Fibroblast of skin of right quadriceps (primary cell): ENCODE data around the gene JMJD8.
A peak's percentile ranks its signal among the peaks of the same experiment; 100 is the strongest.

Experiments used
- DNase-seq: peaks from one replicate; pipeline ENCODE4 v3.0.0-alpha.2; 2013

Gene JMJD8

DNA sequence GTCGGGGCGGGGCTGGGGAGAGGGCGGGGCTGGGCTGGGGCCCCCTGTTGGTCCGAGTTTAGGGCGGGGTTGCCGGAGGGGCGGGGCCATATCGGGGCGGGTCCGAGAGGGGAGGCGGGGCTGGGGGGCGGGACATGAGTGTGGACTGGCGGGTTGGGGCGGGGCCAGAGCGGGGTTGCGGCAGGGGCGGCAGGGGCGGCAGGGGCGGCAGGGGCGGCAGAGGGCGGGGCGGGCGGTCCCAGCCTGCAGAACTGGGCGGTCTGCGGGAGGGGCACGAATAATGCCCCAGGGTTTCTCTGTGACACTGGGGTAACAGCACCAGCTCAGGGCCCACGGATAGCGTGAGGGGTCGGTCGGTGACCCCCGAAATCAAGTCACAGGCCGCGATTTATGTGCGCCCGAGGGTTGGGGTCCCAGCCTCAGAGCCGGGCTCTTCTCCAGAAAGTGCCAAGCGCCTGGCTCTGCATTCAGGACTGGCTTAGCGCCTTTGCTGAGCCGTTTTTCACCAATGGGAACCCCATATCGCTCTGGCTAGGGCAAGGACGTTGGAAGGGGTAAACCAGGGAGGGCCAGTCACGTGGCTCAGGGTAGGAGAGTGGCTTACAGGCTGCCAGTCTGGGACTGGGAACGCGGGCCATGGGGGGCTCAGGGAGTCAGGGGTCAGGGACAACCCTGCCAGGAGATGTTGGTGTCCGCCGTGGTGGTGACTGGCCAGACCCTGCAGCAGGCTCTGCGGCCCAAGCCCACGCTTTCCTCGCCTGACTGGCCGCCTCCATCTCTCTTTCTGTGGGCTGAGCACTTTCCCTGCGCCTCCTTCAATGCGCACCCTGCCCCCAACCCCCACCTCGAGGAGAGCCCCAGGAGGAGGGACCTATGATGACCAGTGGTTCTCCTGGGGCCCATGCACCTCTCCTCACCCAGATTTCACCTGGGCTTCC, 46.8 kb downstream of the JMJD8 start:
- DNase-seq: peak; percentile 89

DNA sequence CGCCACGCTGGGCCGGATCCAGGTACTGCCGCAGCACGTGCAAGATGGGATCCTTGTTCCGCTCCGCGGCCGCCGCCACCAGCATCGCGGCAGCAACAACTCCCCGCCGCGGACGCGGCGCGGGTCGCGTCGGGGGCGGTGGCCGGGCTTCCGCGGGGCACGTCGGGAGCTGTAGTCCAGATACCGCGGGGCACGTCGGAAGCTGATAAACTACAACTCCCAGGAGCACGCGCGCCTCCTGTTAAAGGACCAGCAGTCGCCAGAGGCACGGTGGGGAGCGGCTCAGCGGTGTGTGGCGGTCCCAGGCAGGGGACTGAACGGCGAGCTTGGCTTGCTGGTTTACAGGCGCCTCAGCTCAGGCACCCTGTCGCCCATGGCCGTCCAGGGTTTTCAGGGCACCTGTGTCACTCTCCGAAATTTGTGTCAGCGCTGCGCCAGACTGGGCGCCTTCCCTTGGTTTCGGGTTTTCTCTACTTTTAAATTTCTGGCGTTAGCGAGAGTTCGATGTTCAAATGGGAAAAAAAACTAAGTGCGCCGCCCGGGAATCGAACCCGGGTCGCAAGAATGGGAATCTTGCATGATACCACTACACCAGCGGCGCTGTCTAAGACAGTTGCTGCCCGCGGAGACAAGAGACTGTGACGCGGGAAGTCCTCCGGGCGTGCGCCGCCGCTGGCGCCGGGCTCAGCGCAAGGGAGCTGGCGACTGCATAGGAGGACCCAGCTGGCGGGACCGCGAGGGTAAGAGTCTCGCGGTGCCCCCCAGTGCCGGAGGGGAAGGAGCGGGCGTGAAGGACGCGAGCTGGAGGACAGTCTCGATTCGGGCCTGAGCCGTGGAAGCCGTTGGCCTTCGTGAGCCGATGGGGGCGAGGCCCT, 47.7 kb downstream of the JMJD8 start, which contains the start of gene METTL26:
Gene METTL26, minus strand, starts transcription at position 100 of the 875 bp plus-strand sequence. Its CDS starts 15 bp downstream, at position 85.
- DNase-seq: peak; percentile 94

DNA sequence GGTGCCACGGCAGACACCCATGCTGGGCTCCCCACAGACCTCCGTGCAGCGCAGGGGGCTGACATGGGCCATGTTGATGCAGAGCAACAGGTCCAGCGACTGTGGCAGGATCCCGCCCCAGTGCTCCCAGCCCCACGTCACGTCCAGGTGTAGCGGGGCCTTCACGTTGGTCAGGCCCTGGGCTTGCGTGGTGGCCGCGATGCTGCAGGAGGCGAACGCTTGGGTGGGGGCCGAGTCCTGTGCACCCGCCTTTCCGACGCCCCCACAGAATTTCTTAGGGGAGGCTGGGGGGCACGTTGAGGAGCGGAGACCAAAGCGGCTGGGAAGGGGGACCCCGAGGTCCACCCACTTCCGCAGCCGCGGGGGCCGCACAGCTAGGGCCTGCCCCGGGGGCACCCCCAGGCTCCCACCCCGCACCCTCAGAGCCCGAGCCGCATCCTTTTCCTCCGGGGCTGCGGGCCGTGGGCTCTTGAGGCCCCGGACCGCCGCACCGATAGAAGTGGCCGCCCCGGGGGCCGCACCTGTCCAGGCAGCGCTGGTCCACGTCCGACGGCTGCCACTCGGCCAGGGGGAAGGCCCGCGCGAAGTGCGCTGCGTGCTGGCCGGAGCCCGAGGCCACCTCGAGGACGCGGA, 48.4 kb downstream of the JMJD8 start:
- DNase-seq: no peak

DNA sequence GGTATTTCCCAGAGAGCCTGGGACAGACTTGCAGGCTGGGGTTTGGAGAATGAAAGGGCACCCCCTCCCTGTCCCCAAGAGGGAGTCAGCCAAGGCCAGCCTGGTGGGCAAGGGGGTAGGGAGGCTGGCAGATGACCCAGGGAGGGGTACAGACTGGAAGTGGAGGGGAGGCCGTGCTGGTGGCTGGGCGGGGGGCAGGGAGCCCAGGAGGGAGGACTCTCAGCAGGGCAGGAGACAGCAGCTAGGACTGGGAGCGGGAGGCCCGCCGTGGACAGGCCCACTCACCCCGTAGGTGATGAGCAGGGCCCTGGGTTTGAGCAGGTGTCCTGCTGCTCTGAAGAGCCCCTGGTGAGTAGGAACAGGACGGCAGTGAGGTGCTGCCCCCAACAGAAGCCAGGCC, 49.1 kb downstream of the JMJD8 start:
- no peak for DNase-seq

GRCh38 chr16:634051-634670, 50.0 kb downstream of the JMJD8 start:
- DNase-seq: no peak

GRCh38 chr16:633336-634050, 50.6 kb downstream of the JMJD8 start:
- DNase-seq: no peak

- DNase-seq: no peak
These were observed 51.4 kb downstream of the JMJD8 start for GRCh38 chr16:632486-633335.

DNA sequence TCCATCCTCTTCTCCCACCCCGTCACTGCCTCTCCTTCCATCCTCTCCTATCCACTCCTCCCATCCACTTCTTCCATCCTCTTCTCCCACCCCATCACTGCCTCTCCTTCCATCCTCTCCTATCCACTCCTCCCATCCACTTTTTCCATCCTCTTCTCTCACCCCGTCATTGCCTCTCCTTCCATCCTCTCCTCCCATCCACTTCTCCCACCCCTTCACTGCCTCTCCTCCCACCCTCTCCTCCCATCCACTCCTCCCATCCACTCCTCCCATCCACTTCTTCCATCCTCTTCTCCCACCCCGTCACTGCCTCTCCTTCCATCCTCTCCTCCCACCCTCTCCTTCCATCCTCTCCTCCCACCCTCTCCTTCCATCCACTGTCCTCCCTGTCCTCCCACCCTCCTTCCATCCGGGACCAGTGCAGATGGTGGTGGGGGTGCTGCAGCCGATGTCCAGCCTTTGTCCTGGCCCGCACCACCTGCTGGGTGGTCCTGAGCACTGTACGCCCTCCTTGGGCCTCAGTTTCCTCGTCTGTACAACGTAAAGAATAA, 52.3 kb downstream of the JMJD8 start:
- DNase-seq: no peak
